Mesendoderm (in vitro differentiated cells): ENCODE results near the gene FAM120B.

Experiments used
- DNase-seq: peaks from one replicate; pipeline ENCODE4 v3.0.0; 2013
- H2AK5ac ChIP-seq: 2 replicates; pipeline ENCODE4 v1.6.1; 2013; ENCODE audit warnings: low read length, inconsistent platforms
- H2BK120ac ChIP-seq: 2 replicates; pipeline ENCODE4 v1.6.1; 2013; ENCODE audit warnings: low read depth, mild to moderate bottlenecking, low read length, moderate library complexity, mixed read lengths
- H2BK15ac ChIP-seq: replicated peaks from 2 replicates; pipeline ENCODE4 v1.6.1; 2013; ENCODE audit warnings: low read depth, mild to moderate bottlenecking, moderate library complexity
- H2BK5ac ChIP-seq: 2 replicates; pipeline ENCODE4 v1.6.1; 2013; ENCODE audit warnings: low read length, inconsistent platforms
- H3K18ac ChIP-seq: 2 replicates; pipeline ENCODE4 v1.6.1; 2013; ENCODE audit warnings: mild to moderate bottlenecking, low read length, mixed read lengths
- H3K23ac ChIP-seq: one replicate; pipeline ENCODE4 v1.6.1; 2013; ENCODE audit warnings: low read length
- H3K27ac ChIP-seq: 2 replicates; pipeline ENCODE4 v1.5.1; 2013; ENCODE audit warnings: low read depth, mild to moderate bottlenecking, inconsistent platforms, low read length, moderate library complexity
- H3K27me3 ChIP-seq: 2 replicates; pipeline ENCODE4 v1.6.1; 2013; ENCODE audit warnings: low read length, control low read depth, mild to moderate bottlenecking, inconsistent platforms; ENCODE audit not compliant: insufficient read depth, poor library complexity
- H3K36me3 ChIP-seq: 2 replicates; pipeline ENCODE4 v1.6.1; 2013; ENCODE audit warnings: low read length, inconsistent platforms; ENCODE audit not compliant: control insufficient read depth, insufficient read depth
- H3K4ac ChIP-seq: one replicate; pipeline ENCODE4 v1.6.1; 2013; ENCODE audit warnings: low read depth, mild to moderate bottlenecking, low read length, moderate library complexity
- H3K4me1 ChIP-seq: 2 replicates; pipeline ENCODE4 v1.6.1; 2013; ENCODE audit warnings: low read depth, low read length, inconsistent platforms; ENCODE audit not compliant: control insufficient read depth
- H3K4me2 ChIP-seq: 2 replicates; pipeline ENCODE4 v1.6.1; 2013; ENCODE audit warnings: low read length
- H3K4me3 ChIP-seq: 2 replicates; pipeline ENCODE4 v1.5.1; 2013; ENCODE audit warnings: mild to moderate bottlenecking, low read length
- H3K56ac ChIP-seq: one replicate; pipeline ENCODE4 v1.6.1; 2013; ENCODE audit warnings: low read length
- H3K79me1 ChIP-seq: 2 replicates; pipeline ENCODE4 v1.6.1; 2013; ENCODE audit warnings: low read length, inconsistent platforms
- H3K79me2 ChIP-seq: 2 replicates; pipeline ENCODE4 v1.6.1; 2013; ENCODE audit warnings: mild to moderate bottlenecking, low read length; ENCODE audit not compliant: control insufficient read depth, insufficient read depth
- H3K9ac ChIP-seq: 2 replicates; pipeline ENCODE4 v1.6.1; 2013; ENCODE audit warnings: low read length, inconsistent platforms
- H4K5ac ChIP-seq: one replicate; pipeline ENCODE4 v1.6.1; 2013; ENCODE audit warnings: low read length
- H4K8ac ChIP-seq: one replicate; pipeline ENCODE4 v1.6.1; 2013; ENCODE audit warnings: low read depth, mild to moderate bottlenecking, control low read depth, low read length, moderate library complexity
- WGBS: extraction: QIAGEN DNeasy Blood & Tissue Kit; methylation state at CpG from one replicate; pipeline ENCODE4 v1.1.7; 2013; ENCODE audit warnings: low lambda C conversion rate, missing lambda C conversion rate; ENCODE audit not compliant: insufficient coverage; ENCODE audit errors: extremely low coverage; 5-methylcytosine and 5-hydroxymethylcytosine counted together

Gene FAM120B

GRCh38 chr6:170440437-170440836, 133.9 kb downstream of the FAM120B start:
- peaks cover 4% of the 10 kb centered on the region for H3K4me1 ChIP-seq
- no peaks in the 10 kb centered on the region for H3K27me3 ChIP-seq
- no peak overlapping the region for H3K56ac ChIP-seq
- H3K79me2 ChIP-seq: no peaks in the 10 kb centered on the region
- H3K4me2 ChIP-seq: no peak overlapping the region
- no CpG with 5 or more reads among the region's 14 CpGs for WGBS
- no peak overlapping the region for H3K4ac ChIP-seq
- H3K9ac ChIP-seq: no peak overlapping the region
- H4K8ac ChIP-seq: no peak overlapping the region
- H3K36me3 ChIP-seq: no peaks in the 10 kb centered on the region
- no peak overlapping the region for H2AK5ac ChIP-seq
- H3K27ac ChIP-seq: no peak overlapping the region
- H2BK15ac ChIP-seq: no peak overlapping the region
- DNase-seq: no peak
- no peak overlapping the region for H4K5ac ChIP-seq
- no peak overlapping the region for H2BK5ac ChIP-seq
- H2BK120ac ChIP-seq: no peak overlapping the region
- H3K4me3 ChIP-seq: no peak overlapping the region
- H3K23ac ChIP-seq: no peak overlapping the region
- H3K18ac ChIP-seq: no peak overlapping the region
- no peaks in the 10 kb centered on the region for H3K79me1 ChIP-seq

DNA sequence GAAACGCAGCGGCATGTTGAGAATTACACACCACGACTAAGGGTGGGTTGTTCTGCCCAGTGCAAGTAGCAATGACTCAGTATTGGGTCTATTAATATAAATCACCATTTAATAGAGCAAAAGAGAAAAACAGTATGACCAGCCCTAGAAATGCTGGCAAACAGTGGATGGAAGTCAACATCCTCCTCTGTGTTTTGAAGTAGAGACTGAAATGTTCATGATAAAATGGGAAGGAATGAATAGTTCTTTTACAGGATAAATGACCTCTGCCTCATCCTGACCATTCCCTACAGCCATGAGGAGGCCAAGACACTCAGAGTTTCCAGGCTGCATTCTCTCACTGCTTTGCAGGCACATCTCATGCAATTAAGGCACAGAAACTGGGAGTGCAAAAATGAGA, 134.8 kb downstream of the FAM120B start:
- no peak for DNase-seq
- H3K36me3 ChIP-seq: no peaks in the 10 kb centered on the region
- H4K5ac ChIP-seq: no peak overlapping the region
- H3K4me3 ChIP-seq: no peak overlapping the region
- no peaks in the 10 kb centered on the region for H3K79me1 ChIP-seq
- H4K8ac ChIP-seq: no peak overlapping the region
- no peak overlapping the region for H3K18ac ChIP-seq
- H3K4me2 ChIP-seq: no peak overlapping the region
- WGBS: no CpG with 5 or more reads among the region's 3 CpGs
- H3K4ac ChIP-seq: no peak overlapping the region
- H2AK5ac ChIP-seq: no peak overlapping the region
- no peak overlapping the region for H3K56ac ChIP-seq
- H3K9ac ChIP-seq: no peak overlapping the region
- H3K23ac ChIP-seq: no peak overlapping the region
- no peak overlapping the region for H2BK120ac ChIP-seq
- no peaks in the 10 kb centered on the region for H3K79me2 ChIP-seq
- peaks cover 4% of the 10 kb centered on the region for H3K4me1 ChIP-seq
- no peak overlapping the region for H2BK5ac ChIP-seq
- H2BK15ac ChIP-seq: no peak overlapping the region
- H3K27ac ChIP-seq: no peak overlapping the region
- no peaks in the 10 kb centered on the region for H3K27me3 ChIP-seq

DNA sequence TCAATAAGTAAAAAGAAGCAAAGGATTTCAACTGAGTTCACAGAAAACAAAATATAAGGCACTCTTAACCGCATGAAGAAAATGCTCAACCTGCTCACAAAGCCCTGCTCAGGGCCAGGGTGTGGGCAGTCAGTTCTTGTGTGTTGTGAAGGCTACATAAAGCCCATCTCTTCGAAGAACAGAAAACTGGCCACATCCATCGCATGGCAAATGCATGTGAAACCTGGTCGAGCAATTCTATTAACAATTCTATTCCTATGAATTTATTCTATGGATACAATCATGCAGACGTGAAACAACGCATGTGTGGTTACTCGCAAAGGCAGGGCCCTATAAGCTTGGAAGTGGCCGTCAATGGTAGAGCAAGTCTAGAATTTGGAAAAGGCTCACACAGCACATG, 136.0 kb downstream of the FAM120B start:
- H2BK120ac ChIP-seq: no peak overlapping the region
- H4K5ac ChIP-seq: no peak overlapping the region
- no peak overlapping the region for H3K4me3 ChIP-seq
- no peak overlapping the region for H3K4me2 ChIP-seq
- no peak overlapping the region for H2AK5ac ChIP-seq
- H3K27me3 ChIP-seq: no peaks in the 10 kb centered on the region
- H3K23ac ChIP-seq: no peak overlapping the region
- H3K36me3 ChIP-seq: no peaks in the 10 kb centered on the region
- no peak for DNase-seq
- H3K79me2 ChIP-seq: no peaks in the 10 kb centered on the region
- H3K4me1 ChIP-seq: peaks cover 4% of the 10 kb centered on the region
- H2BK5ac ChIP-seq: no peak overlapping the region
- H3K56ac ChIP-seq: no peak overlapping the region
- no peak overlapping the region for H3K9ac ChIP-seq
- no peaks in the 10 kb centered on the region for H3K79me1 ChIP-seq
- H4K8ac ChIP-seq: no peak overlapping the region
- H3K18ac ChIP-seq: no peak overlapping the region
- WGBS: no CpG with 5 or more reads among the region's 8 CpGs
- no peak overlapping the region for H3K4ac ChIP-seq
- H3K27ac ChIP-seq: no peak overlapping the region
- H2BK15ac ChIP-seq: no peak overlapping the region

DNA sequence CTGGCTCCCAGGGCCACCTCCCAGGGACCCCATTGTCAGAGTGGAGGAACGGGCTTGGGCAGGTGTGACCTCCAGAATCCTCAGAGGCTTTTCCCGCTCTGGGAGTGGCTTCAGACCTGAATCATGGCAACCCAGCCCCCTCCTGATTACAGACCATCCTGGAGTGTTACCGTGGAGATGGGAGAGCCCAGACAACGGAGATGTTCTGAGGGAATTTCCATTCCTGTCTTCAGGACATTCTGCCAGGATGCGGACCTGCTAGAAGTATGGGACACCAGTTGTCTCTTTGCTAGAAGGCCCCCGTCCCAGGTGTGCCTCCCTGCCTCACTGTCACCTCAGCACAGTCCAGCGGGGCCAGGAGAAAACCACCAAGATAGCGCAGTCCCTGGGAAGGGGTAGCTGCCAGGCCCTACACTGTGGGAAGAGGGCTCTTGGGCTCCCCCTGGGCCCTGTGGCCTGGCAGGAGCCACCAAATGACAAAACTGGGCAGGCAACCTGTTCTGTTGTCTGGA, 136.6 kb downstream of the FAM120B start:
- H3K79me1 ChIP-seq: no peaks in the 10 kb centered on the region
- no peak overlapping the region for H3K27ac ChIP-seq
- H3K4me1 ChIP-seq: peaks cover under 1% of the 10 kb centered on the region
- H3K4me3 ChIP-seq: no peak overlapping the region
- H3K79me2 ChIP-seq: no peaks in the 10 kb centered on the region
- no peak overlapping the region for H3K9ac ChIP-seq
- H2BK15ac ChIP-seq: no peak overlapping the region
- H3K56ac ChIP-seq: no peak overlapping the region
- H3K18ac ChIP-seq: no peak overlapping the region
- H3K27me3 ChIP-seq: no peaks in the 10 kb centered on the region
- H2AK5ac ChIP-seq: no peak overlapping the region
- H2BK120ac ChIP-seq: no peak overlapping the region
- no peak overlapping the region for H3K23ac ChIP-seq
- peak; percentile 63 for DNase-seq
- WGBS: no CpG with 5 or more reads among the region's 8 CpGs
- no peaks in the 10 kb centered on the region for H3K36me3 ChIP-seq
- H4K5ac ChIP-seq: no peak overlapping the region
- no peak overlapping the region for H3K4ac ChIP-seq
- no peak overlapping the region for H4K8ac ChIP-seq
- H3K4me2 ChIP-seq: no peak overlapping the region
- no peak overlapping the region for H2BK5ac ChIP-seq

DNA sequence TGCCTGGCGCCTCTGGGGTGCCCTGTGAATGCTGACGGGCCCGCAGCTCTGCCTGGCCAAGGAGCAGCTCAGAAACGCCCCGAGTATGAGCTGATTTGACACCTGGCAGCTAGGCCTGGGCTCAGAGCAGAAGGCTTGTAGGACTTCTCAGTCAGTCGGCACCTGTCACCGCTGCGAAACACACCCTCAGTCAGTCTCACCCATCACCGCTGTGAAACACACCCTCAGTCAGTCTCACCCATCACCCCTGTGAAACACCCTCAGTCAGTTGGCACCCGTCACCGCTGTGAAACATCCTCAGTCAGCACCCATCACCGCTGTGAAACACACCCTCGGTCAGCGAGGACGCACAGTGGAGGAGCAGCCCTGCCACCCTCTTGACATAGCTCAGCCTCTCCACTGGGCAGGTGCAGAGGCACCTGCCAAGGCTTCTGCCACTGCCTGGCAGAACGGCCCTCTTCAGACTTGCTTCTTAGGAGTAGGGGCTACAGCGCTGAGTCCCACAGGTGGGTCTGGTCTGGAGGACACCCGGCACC, 137.6 kb downstream of the FAM120B start:
- no peak overlapping the region for H4K5ac ChIP-seq
- no peaks in the 10 kb centered on the region for H3K79me2 ChIP-seq
- no peak overlapping the region for H2BK15ac ChIP-seq
- H3K18ac ChIP-seq: no peak overlapping the region
- no peaks in the 10 kb centered on the region for H3K36me3 ChIP-seq
- H3K4me1 ChIP-seq: no peaks in the 10 kb centered on the region
- no peak overlapping the region for H2BK5ac ChIP-seq
- no peak overlapping the region for H3K23ac ChIP-seq
- H3K27ac ChIP-seq: no peak overlapping the region
- H3K4ac ChIP-seq: no peak overlapping the region
- H2BK120ac ChIP-seq: no peak overlapping the region
- no peak overlapping the region for H3K56ac ChIP-seq
- H2AK5ac ChIP-seq: no peak overlapping the region
- no peaks in the 10 kb centered on the region for H3K79me1 ChIP-seq
- WGBS: no CpG with 5 or more reads among the region's 18 CpGs
- no peaks in the 10 kb centered on the region for H3K27me3 ChIP-seq
- H3K9ac ChIP-seq: no peak overlapping the region
- no peak overlapping the region for H4K8ac ChIP-seq
- no peak overlapping the region for H3K4me3 ChIP-seq
- no peak for DNase-seq
- H3K4me2 ChIP-seq: no peak overlapping the region

- no peak overlapping the region for H3K4me2 ChIP-seq
- H4K8ac ChIP-seq: no peak overlapping the region
- no peak overlapping the region for H3K23ac ChIP-seq
- no peak for DNase-seq
- H3K36me3 ChIP-seq: no peaks in the 10 kb centered on the region
- no peaks in the 10 kb centered on the region for H3K79me1 ChIP-seq
- H3K9ac ChIP-seq: no peak overlapping the region
- no peak overlapping the region for H3K27ac ChIP-seq
- no peak overlapping the region for H3K4me3 ChIP-seq
- H3K79me2 ChIP-seq: no peaks in the 10 kb centered on the region
- no peaks in the 10 kb centered on the region for H3K27me3 ChIP-seq
- no peaks in the 10 kb centered on the region for H3K4me1 ChIP-seq
- no CpG with 5 or more reads among the region's 15 CpGs for WGBS
- H2BK120ac ChIP-seq: no peak overlapping the region
- H4K5ac ChIP-seq: no peak overlapping the region
- no peak overlapping the region for H3K18ac ChIP-seq
- H3K56ac ChIP-seq: no peak overlapping the region
- H2AK5ac ChIP-seq: no peak overlapping the region
- H3K4ac ChIP-seq: no peak overlapping the region
- no peak overlapping the region for H2BK5ac ChIP-seq
- no peak overlapping the region for H2BK15ac ChIP-seq
Measured at GRCh38 chr6:170444811-170445211, 138.3 kb downstream of the FAM120B start.
